HG02840 (cell line): ENCODE data around the gene GPSM1.
"Not testable (repeated sequence)": the region's sequence is repeated elsewhere in the genome, so short reads cannot be mapped to it uniquely, and the experiment has no call there.

Experiments
- ATAC-seq: cut with Tn5 transposase; IDR thresholded peaks from one replicate; pipeline ENCODE4 v1.9.1; 2021; ENCODE audit warnings: mild to moderate bottlenecking, moderate library complexity, moderate number of reproducible peaks; ENCODE audit not compliant: unreplicated experiment, low FRiP score

GPSM1 gene

DNA sequence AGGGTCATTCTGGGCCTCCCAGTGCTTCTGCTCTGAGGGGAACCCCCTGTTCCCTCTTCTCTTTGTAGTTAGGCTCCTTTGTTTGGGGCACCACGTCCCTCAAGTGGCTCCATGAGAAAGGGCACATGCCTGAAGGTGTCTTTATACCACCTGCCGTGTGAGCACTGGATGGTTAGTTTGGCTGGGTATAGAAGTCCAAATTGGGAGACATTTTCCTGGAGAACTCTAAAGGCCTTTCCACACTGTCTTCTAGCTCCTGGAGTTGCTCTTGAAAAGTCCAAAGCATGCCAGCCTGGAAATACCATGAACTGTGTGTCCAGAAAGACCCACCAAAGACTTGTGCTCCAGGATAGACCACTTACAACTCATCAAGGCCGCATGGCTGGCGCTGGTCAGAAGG is 12.4 kb upstream of the GPSM1 start:
- ATAC-seq: no peak

DNA sequence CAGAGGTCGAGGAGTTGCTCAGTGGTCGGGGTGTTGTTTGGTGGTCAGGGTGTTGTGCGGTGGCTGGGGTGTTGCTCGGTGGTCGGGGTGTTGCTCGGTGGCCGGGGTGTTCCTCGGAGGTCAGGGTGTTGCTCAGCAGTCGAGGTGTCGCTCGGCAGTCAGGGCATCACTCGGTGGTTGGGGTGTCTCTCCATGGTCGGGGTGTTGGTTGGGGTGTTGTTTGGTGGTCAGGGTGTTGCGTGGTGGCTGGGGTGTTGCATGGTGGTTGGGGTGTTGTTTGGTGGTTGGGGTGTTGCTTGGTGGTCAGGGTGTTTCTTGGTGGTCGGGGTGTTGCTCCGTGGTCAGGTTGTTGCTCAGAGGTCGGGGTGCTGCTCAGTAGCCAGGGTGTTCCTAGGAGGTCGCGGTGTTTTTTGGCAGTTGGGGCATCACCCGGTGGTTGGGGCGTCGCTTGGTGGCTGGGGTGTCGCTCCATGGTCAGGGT is 11.0 kb upstream of the GPSM1 start:
- ATAC-seq: no peak

DNA sequence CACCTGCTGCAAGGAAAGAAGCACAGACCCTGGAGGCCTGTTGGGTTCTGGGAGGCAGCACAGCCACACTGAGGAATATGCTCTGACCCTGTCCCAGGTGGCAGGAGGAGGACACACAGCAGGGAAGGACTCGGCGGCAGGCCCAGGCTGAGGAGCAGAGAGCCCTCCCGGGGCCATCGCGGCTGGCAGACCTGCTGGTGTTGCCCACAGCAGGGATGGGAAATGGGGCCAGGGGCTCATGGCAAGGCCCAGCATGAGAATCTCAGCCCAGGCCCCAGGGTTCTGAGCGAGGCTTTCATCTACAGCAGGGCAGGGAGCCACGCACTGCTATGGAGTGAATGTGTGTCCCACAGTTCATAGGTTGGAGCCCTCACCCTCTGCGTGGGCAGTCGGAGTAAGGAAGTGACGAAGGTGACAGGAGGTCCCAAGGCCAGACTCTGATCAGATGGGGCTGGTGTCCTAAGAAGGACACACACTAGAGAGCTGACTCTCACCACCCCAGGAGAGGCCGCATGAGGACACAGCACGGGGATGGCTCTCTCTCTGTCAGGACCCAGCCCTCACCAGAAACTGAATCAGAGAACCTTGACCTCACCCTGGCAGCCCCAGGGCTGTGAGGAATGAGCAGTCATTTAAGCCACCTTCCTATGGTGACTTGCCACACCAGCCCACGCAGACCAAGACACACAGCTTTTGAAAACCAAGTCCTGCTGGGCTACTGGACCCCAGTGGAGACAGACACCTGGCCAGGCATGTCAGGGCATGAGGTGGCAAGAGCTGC is 10.3 kb upstream of the GPSM1 start:
- no peak for ATAC-seq

DNA sequence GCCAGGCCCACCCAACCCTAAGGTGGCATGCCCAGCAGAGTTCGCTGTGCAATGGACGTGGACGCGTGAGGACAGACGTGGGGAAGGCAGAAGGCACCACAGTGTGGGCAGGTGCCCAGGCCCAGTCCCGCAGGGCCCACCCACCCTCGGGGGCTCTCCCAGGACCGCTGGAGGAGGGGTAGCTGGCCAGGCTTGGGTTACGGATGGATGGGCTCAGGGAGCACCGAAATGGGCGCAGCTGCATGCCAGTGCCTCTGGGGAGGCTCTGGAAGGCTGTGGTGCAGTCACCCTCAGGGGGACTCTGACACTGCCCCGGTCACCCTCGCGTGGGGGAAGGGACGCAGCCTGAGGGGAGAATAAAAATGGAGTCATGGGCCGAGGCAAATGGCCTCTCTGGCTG is 9.6 kb upstream of the GPSM1 start:
- ATAC-seq: no peak

GRCh38 chr9:136318111-136318775 is 9.1 kb upstream of the GPSM1 start:
- ATAC-seq: no peak

- ATAC-seq: no peak
Observed at GRCh38 chr9:136318776-136319241, 8.5 kb upstream of the GPSM1 start.

DNA sequence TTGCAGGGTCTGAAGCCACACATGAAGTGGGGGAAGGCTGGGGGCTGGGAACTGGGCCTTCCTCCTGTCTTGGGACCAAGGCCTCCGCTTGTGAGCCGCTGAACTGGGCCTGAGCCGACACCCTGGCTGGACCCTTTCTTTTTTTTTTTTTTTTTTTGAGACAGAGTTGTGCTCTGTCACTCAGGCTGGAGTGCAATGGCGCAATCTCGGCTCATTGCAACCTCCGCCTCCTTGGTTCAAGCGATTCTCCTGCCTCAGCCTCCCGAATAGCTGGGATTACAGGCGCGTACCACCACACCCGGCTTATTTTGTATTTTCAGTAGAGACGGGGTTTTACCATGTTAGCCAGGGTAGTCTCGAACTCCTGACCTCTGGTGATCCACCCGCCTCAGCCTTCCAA is 8.1 kb upstream of the GPSM1 start:
- not testable (repeated sequence) for ATAC-seq

- not testable (repeated sequence) for ATAC-seq
Observed at GRCh38 chr9:136319955-136320354, 7.4 kb upstream of the GPSM1 start.

DNA sequence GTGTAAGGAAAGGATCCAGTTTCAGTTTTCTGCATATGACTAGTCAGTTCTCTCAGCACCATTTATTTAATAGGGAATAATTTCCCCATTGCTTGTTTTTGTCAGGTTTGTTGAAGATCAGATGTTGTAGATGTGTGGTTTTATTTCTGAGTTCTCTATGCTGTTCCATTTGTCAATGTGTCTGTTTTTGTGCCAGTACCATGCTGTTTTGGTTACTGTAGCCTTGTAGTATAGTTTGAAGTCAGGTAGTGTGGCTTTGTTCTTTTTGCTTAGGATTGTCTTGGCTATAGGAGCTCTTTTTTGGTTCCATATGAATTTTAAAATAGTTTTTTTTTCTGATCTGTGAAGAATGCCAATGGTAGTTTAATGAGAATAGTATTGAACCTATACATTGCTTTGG is 6.4 kb upstream of the GPSM1 start:
- ATAC-seq: not testable (repeated sequence)

DNA sequence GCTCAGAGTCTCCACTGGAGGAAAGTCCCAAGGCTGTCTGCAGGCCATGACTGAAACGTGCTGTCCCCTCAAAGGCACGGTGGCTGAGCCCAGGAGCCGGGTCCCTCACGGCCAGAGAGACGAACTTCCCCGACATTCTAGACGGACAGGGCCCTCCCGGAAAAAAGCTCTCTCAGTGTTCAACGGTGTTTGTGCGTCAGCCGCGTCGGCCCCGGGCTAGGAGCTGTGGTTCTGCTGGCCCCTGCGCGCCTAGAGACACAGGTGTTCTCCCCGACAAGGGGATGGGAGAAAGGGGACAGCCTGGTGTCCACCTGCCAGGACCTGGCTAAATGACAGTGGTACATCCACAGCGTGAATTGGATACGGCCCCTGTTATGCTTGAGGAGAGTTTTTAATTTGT is 5.8 kb upstream of the GPSM1 start:
- ATAC-seq: no peak

- no peak for ATAC-seq
Observed at GRCh38 chr9:136322756-136323330, 4.5 kb upstream of the GPSM1 start.

GRCh38 chr9:136323371-136323789 is 4.0 kb upstream of the GPSM1 start:
- no peak for ATAC-seq

DNA sequence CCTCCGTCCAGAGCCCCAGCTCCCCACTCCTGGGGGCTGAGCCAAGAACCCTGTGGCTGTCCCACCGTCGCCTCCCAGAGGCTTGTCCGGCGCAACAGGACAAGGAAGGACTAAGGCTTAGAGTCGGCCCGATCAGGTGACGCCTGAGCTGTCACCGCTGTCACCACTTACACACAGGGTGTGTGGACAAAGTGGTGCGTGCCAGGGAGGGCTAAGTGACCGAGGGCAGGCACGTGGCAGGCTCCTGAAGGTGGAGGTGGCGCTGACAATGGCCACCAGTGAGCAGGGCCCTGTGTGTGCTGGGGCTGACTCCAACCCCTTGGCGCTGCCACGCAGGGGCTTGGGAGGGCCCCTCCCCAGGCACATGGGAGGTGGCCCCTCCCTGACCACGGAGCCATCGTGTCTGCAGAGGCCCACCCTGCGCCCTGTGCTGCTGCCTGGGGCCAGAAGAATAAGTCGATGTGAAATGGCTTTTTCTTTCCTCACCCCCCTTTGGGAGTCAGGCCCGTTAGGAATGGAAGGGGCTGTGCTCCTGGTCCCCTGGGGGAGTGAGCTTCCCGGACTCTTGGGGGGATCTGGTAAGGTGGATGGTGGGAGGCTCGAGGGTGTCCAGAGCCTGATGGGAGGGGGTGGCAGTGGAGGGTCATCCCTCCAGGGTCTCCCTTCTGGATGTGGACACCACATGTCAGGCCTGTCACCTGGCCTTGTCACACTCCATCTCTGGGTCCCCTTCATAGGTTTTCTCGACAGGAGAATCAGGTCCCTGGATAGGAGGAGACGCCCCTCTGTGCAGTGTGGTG is 2.6 kb upstream of the GPSM1 start:
- no peak for ATAC-seq

- no peak for ATAC-seq
Observed at GRCh38 chr9:136325358-136325757, 2.0 kb upstream of the GPSM1 start.

DNA sequence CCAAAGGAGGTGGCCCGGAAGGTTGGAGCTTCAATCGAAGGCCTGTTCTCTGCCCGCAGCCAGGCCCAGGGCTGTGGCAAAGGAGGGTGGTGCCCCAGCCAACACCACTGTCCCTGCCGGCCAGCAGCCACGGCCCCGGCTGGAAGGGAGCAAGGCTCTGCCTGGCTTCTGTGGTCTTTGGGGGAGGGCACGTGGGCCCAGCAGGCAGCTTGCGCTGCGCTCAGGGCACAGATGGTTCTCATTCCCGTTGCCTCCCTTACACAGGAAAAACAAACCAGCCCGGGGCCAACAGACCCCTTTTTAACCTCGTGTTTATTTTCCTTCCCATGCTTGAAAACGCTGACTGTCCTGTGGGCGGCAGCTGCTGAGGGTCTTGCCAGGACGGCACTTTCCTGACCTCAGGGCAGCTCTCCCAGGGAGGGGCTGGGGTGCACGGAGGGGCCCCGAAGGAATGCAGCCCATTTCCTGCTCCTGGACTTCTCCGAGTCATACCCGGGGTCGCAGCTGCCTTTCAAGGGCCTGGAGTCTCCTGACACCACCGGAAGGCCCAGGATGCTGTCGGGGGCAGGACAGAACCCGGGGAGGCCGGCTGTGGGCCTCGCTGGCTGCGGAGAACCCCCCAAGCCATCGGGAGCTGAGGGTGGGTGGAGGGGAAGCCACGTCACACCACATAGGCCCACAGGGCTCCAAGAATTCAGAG is 1.1 kb upstream of the GPSM1 start:
- ATAC-seq: no peak

DNA sequence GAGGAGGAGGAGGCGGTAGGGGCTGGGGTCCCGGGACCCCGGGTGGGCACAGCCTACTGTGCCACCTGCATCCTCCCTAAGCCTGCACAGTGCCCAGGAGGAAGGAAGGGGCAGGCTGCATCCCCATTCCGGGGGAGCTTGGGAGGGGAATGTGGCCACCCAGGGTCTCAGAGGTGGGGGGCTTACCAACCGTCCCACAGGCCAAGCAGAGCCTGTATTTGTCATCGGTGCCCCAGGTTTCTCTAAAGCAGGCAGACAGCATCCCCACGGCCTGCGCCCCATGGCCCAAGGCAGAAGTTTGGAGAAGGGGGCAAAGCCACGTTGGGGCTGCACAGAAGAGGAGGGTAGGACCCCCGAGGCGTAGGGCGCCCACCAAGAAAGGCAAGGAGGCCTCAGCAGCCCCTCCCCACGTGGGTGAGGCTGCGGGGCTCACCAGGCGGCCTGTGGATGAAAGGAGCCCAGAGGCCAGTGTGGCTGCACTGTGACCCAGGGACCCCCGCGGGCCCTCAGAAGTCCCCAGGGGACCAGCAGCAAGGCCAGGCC is 507 bp upstream of the GPSM1 start:
- no peak for ATAC-seq

GRCh38 chr9:136328011-136328621 is 777 bp downstream of the GPSM1 start:
- no peak for ATAC-seq

- ATAC-seq: no peak
Observed at GRCh38 chr9:136328622-136329041, 1.3 kb downstream of the GPSM1 start.

DNA sequence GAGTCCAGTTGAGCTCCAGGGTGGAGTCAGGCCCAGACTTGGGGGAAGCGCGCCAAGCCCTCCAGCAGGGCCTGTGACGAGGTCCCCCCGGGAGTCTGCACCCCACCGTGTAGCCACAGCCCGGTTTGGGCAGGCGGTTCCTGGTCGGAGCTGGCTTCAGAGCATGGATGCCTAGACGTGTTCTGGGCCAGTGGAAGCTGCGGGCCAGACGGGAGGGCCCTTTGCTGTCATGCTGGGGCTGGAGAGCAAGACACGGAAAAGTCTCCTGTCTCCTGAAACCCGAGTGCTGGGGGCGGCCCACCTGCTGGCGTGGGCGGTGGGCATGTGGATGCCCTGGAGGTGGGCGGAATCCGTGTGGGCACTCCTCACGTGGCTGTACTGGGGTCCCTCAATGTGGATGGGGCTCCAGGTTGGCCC is 1.9 kb downstream of the GPSM1 start:
- ATAC-seq: no peak
